ENCODE results near the gene SEC16A.

Gene SEC16A

GRCh38 chr9:136528716-136529341, 46.0 kb upstream of the SEC16A start:
- no peak for DNase-seq (ENCODE audit: low read depth, low spot score)
- no peak for TF ChIP-seq CTCF (IDR thresholded peaks at IDR 0.05; ENCODE audit: insufficient read depth, low read length, missing control alignments)
- H3K4me3 ChIP-seq (ENCODE audit: low read depth, low read length): no peak overlapping the region
- ChIA-PET POLR2A (no interaction called here), CTCF (interaction anchor here (1.0 to 2.6 kb wide), 3 partner anchors 9 to 44 kb away, joined by 3 to 12 read pairs (median 4); no protein-coding TSS in a partner anchor)

- H3K4me3 ChIP-seq (ENCODE audit: low read depth, low read length): no peak overlapping the region
- no peak for DNase-seq (ENCODE audit: low read depth, low spot score)
- TF ChIP-seq CTCF (IDR thresholded peaks at IDR 0.05; ENCODE audit: insufficient read depth, low read length, missing control alignments): no peak
- CTCF ChIA-PET: interaction anchor here (1.0 to 2.6 kb wide), 4 partner anchors 10 to 43 kb away, joined by 3 to 12 read pairs (median 5); no protein-coding TSS in a partner anchor
- POLR2A ChIA-PET: no interaction called here
Measured at GRCh38 chr9:136527721-136528710, 45.2 kb upstream of the SEC16A start.

- POLR2A ChIA-PET: no interaction called here
- H3K4me3 ChIP-seq (ENCODE audit: low read depth, low read length): no peak overlapping the region
- no peak for TF ChIP-seq CTCF (IDR thresholded peaks at IDR 0.05; ENCODE audit: insufficient read depth, low read length, missing control alignments)
- CTCF ChIA-PET: interaction anchor here (2.1 kb wide), 1 partner anchor 41 kb away, joined by 6 read pairs; no protein-coding TSS in a partner anchor
- DNase-seq (ENCODE audit: low read depth, low spot score): no peak
Measured at GRCh38 chr9:136527131-136527530, 44.3 kb upstream of the SEC16A start.

GRCh38 chr9:136526625-136527066, 43.8 kb upstream of the SEC16A start:
- no peak for DNase-seq (ENCODE audit: low read depth, low spot score)
- TF ChIP-seq CTCF (IDR thresholded peaks at IDR 0.05; ENCODE audit: insufficient read depth, low read length, missing control alignments): no peak
- POLR2A ChIA-PET: no interaction called here
- H3K4me3 ChIP-seq (ENCODE audit: low read depth, low read length): no peak overlapping the region
- CTCF ChIA-PET: interaction anchor here (0.9 to 2.1 kb wide), 2 partner anchors 39 to 41 kb away, joined by 3 to 6 read pairs; no protein-coding TSS in a partner anchor

GRCh38 chr9:136525841-136526499, 43.1 kb upstream of the SEC16A start:
- ChIA-PET POLR2A (no interaction called here), CTCF (interaction anchor here (0.9 to 2.1 kb wide), 2 partner anchors 38 to 40 kb away, joined by 3 to 6 read pairs; no protein-coding TSS in a partner anchor)
- no peak for DNase-seq (ENCODE audit: low read depth, low spot score)
- no peak for TF ChIP-seq CTCF (IDR thresholded peaks at IDR 0.05; ENCODE audit: insufficient read depth, low read length, missing control alignments)
- H3K4me3 ChIP-seq (ENCODE audit: low read depth, low read length): no peak overlapping the region
